CD4-positive, alpha-beta T cell treated with Interleukin-1 beta for 1 hour (primary cell): ENCODE measurements around the gene SLC35G3.
A peak's percentile ranks its signal among the peaks of the same experiment; 100 is the strongest.
"Not testable (repeated sequence)": the region's sequence is repeated elsewhere in the genome, so short reads cannot be mapped to it uniquely, and the experiment has no call there.

Experiments used
- DNase-seq, 2 donors: peaks; one replicate each; pipeline ENCODE4 v3.0.0-alpha.2; 2020 to 2022

Gene SLC35G3

DNA sequence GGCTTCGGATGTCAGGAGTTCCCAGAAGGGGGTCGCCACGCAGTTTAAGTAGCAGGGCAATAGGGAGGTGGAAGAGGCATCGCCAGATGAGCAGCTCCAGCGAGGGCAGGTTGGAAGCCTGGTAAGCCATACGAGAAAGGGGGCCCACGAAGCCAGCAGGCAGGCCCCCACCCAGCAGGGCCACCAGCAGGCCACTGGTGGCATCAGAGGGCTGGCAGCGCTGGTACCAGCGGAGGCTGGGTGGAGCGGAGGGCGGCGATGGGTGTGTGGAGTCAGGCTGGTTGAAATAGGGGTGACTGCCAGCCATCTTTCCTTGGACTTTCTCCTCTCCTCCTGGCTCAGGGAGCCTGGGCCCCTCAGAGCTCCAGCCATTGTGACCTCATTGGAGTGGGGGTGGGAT, at the start of gene SLC35G3:
Gene SLC35G3 (minus strand): TSS at position 393 of the 400 bp plus-strand sequence. CDS start 86 bp downstream, at position 307.
- DNase-seq = not testable (repeated sequence)

DNA sequence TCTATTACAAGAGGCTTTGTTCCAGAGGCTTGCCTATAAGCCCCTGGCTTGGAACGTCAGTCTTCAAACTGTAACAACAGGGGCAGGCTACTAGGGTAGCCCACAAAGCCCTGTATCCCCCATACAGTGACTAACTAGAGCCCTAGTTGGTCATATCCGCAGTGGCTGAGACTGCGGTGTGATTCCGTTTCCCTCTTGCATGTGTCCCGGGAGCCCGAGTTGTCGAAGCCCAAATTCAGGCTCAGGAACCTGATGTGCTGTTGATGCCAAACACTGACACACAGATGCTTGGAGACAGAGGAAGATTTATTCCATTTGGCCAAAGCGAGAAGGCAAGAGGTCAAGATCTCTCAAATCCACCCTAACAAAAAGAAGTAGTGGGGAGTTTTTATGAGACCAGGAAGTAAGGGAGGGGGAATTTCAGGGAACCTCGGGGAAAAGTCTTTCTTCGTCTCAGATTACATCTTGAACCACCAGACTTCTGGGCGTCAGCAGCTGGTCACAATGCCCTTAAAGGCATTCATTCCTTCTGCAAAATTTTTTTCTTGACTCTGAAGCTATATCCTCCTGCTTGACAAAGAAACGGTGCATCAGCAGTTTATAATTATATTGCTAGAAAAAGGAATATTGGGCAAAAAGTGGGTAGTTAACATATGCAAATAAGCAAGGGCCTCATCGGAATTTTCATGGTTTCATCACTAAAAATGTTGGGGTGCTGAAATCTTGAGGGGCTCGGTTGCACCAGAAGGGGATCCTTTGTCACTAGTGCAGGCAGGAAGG, 49.6 kb upstream of the SLC35G3 start:
- DNase-seq = peak; percentile 49 to 59

DNA sequence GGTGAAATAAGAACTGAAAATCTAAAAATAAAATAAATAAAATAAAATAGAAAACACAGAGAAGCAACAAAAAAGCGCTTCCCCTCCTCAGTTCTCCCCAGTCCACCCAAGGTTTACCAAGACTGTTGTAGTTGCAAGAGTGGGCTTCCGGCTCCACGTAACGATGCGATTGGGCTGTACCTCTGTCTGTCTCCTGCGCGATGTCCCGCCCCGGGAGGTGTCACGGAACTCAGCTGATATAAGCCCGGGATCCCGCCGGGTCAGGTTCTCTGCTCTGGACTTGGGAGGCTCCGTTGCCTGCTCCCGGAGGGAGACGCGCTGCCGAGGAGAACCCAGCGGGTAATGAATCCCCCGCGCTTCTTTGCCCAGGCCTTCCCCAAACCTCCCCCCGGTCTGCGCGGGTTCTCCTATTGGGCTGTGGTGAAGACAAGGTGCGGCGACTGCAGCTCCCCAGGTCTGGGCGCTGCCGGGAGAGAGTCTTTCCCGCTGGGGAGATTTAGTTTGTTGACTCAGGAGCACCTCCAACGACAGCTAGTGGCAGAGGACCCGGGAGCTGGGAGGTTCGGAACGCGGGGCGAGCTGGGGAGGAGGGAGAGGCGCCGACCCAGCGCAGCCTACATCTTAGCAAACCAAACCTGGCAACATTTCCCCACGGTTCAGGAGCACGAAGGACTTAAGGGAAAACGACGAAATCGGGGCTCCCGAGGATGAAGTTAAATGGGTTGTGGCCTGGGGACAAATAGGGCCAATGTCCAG, 48.8 kb upstream of the SLC35G3 start, which contains the start of gene SLFN5:
Gene SLFN5 (plus strand): TSS at position 268 of the 756 bp plus-strand sequence. CDS start 15,619 bp downstream, outside the sequence.
- DNase-seq = peak; percentile 93 to 95

DNA sequence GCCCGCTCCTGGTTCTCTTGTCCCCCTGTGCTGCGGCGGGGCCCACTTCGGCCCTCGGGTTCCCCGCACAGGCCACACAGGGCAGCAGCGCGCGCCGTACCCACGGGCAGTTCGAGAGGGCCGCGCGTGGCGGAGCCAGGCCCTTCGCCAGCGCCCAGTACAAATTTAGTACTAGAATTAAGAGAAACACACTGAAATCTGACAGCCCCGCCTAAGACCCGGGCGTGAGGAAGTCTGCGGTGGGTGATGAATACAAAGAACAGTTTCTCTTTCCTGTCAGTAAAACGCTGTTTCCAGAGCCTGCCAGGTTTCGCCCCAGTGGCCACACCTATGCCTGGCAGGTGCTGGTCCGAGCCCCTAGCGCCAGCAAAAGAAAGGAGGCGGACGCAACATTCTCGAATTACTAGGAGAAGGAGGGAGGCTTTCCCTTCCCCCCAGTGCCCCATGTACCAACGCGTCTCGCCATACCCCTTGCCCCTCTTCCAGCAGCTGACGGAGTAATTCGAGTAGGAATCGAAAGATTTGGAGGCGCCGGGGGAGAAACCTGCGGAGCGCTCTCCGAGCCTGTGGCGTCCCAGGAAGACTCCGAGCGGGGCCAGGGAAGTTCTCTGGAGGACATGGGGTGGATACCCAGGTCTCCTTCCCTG, 48.1 kb upstream of the SLC35G3 start:
- DNase-seq = peak; percentile 86 to 89

DNA sequence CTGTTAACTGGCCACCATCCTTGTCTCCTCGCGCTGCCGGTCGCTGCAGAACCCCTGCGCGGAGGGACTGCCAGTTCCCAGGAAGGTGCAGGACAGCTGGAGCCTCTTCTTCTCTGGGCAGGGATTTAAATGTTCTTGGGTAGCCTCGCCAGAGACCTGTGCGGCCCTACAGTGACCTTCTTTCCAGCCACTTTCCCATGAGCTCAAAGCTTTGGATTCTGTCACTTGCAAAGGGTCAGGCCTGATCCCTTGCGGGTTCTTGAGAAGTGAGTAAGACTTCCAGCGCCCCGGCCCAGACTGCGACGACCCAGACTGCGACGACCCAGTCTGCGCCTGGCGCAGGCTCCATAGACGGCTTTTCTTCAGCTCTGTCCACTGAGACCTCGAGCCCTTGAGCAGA, 47.3 kb upstream of the SLC35G3 start:
- peak in 1 of 2 donors; percentile 10 for DNase-seq

- DNase-seq = no peak
These were observed 46.7 kb upstream of the SLC35G3 start for GRCh38 chr17:35240861-35241260.

GRCh38 chr17:35239823-35240222, 45.6 kb upstream of the SLC35G3 start:
- no peak for DNase-seq

- no peak for DNase-seq
These were observed 44.6 kb upstream of the SLC35G3 start for GRCh38 chr17:35238821-35239220.

GRCh38 chr17:35236821-35237220, 42.6 kb upstream of the SLC35G3 start:
- no peak for DNase-seq

GRCh38 chr17:35235917-35236316, 41.7 kb upstream of the SLC35G3 start:
- DNase-seq = no peak

DNA sequence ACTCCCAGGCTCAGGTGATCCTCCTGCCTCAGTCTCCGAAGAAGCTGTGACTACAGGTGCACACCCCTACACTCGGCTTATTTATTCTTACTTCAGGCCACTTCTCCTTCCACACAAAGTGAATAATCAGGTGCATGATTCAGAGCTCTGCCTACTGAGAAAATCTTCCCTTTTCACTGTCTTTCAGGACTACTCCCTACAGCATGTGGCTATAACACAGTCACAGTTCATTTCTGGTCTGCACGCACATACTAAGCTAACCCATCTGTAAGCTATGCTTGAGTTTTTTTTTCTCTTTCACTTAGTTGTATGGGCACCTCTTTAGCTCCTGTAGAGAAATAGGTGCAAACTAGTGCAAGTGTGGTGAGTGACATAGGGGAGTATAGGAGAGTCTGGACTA, 41.1 kb upstream of the SLC35G3 start:
- no peak for DNase-seq

GRCh38 chr17:35234315-35234714, 40.1 kb upstream of the SLC35G3 start:
- not testable (repeated sequence) for DNase-seq

DNA sequence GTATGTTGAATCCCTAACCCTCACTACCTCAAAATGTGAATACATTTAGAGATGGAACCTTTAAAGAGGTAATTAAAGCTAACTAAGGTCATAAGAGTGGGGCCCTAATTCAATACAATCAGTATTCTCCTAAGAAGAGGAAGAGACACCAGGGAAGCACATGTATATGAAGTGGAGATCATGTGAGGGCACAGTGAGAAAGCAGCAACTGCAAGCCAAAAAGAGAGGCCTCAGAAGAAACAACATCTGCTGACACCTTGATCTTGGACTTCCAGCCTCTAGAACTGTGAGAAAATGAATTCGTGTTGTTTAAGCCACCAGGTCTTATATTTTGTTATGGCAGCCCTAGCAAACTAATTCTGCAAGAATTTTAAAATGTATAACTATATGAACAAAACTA, 35.4 kb upstream of the SLC35G3 start:
- no peak for DNase-seq

GRCh38 chr17:35227546-35227945, 33.4 kb upstream of the SLC35G3 start:
- DNase-seq = no peak

DNA sequence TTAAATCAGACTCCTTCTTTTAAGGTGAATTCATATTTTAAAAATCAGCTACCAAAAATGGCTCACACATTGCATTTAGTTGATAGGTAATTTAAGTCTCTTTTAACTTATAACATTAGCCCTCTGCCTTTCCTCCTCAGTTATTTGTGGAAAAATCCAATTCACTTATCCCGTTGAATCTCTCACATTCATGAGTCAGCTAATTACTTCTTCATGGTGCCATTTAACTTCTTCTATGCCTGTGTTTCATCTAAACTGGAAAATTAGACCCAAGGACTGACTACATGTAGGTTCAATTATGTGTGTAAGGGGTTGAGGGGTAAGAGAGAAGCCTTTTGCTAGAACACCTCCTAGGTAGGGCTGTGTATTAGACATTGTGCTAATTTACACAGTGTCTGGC, 30.2 kb upstream of the SLC35G3 start:
- DNase-seq = no peak

DNA sequence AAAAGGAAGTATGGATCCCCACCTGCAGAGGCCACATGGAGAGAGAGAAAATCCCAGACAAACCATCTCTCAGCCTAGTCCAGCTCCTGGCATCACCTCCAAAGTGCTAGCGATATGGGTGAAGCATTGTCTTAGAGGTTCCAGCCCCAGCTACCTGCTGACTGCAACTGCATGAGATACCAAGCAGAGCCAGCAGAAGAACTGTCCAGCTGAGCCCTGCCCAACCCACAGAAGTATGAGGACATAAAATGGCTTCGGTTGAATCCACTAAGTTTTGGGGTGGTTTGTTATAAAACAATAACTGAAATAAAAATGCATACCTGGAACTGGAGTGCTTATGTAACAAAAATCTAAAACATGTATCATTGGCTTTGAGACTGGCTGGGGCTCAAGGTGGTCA, 28.3 kb upstream of the SLC35G3 start:
- DNase-seq = no peak

DNA sequence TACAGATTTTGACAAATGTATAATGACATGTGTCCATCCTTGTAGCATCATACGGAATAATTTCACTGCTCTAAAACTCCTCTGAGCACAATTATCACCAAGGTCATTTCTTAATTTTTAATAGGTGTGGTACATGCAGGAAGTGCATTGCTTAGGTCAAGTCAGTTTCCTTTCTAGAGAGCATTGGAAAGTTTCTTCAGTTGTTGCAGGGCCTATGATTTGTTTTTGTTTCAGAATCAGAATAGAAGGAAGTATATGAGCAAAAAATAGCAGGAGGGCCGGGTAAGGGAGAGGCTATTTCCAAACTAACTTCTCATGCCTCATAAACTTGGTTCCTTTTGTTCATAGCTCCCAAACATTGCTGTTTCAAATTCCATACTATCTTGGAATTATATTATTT, 24.7 kb upstream of the SLC35G3 start:
- no peak for DNase-seq

GRCh38 chr17:35217107-35217506, 22.9 kb upstream of the SLC35G3 start:
- DNase-seq = no peak

GRCh38 chr17:35214631-35215273, 20.6 kb upstream of the SLC35G3 start:
- peak; percentile 13 to 46 for DNase-seq

DNA sequence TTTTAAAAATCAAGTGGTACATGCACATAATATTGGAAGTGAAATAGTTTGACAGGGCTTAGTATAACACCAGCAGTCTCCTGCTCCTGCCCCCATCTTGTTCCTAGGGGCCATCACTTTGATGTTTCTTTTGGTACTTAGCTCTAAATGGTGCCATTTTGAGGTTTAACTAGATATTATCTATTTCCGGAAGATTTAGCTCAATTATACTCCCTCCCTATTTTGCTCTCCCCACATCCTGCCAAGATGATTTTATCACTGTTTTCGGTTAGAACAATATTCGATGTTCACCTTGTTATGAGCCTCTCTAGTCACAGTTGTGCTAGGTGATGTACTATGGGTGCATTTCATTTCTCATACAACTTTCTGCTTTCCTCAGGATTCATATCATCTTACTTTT, 20.0 kb upstream of the SLC35G3 start:
- DNase-seq = peak; percentile 32 to 84

DNA sequence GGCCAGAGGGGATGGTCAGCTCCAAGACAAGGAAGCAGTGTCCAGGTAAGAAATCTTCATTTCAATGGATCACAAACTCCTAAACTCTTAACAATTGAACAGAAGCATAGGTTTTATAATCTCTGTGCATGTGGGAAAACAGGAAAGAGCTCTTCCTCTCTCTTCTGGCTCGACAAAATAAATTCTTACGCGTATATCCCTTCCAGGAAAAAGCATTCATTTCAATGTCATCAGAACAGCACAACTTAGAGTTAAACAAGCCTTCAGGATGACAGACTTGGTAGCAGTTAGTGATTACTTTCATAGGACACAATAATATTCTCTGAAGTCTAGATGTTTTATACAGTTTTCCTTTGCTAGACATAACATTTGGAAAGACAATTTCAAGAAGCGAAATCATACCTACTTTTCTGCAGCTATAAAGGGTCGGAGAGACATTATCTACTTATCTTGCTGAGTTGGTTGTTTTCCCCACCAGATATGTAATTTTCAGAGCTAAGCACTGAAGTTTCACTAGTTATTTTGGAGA, 19.3 kb upstream of the SLC35G3 start:
- DNase-seq = no peak

GRCh38 chr17:35212668-35213067, 18.5 kb upstream of the SLC35G3 start:
- DNase-seq = no peak

DNA sequence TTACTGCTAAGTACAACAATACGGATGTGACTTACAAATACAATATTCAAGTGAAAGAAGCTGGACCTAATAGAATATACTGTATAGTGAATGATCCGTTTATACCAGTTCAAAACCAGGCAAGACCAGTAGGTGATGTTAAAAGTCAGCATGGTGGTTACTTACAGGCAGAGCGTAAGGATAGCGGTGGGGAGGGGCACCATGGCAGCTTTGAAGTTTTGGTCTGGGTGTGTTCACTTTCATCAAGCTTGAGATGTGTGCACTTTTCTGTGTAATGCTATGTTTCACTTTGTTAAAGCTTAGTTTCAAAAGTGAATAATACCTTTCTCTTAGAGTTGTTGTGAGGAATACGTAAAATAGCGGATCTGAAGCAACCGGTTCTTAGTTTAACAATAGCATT, 16.5 kb upstream of the SLC35G3 start:
- peak in 1 of 2 donors; percentile 30 for DNase-seq
